Trophoblast cell (in vitro differentiated cells and primary cell): ENCODE results near the gene PAX6.

ENCODE experiments used
- DNase-seq, 2 donors: peaks; one replicate each; pipeline ENCODE4 v3.0.0-alpha.2; 2016
- H2AFZ ChIP-seq: 2 replicates; pipeline ENCODE4 v1.6.1; 2013; ENCODE audit warnings: low read length, moderate library complexity, mild to moderate bottlenecking; ENCODE audit not compliant: insufficient read depth, poor library complexity
- H2AK5ac ChIP-seq: 2 replicates; pipeline ENCODE4 v1.6.1; 2013; ENCODE audit warnings: mild to moderate bottlenecking, low read length
- H2BK120ac ChIP-seq: 2 replicates; pipeline ENCODE4 v1.6.1; 2013; ENCODE audit warnings: low read length, mild to moderate bottlenecking, moderate library complexity; ENCODE audit not compliant: insufficient read depth, poor library complexity
- H2BK12ac ChIP-seq: 2 replicates; pipeline ENCODE4 v1.6.1; 2013; ENCODE audit warnings: mild to moderate bottlenecking, low read length, moderate library complexity
- H2BK5ac ChIP-seq: 2 replicates; pipeline ENCODE4 v1.6.1; 2013; ENCODE audit warnings: low read length, low read depth, moderate library complexity, mild to moderate bottlenecking; ENCODE audit not compliant: poor library complexity
- H3K14ac ChIP-seq: 2 replicates; pipeline ENCODE4 v1.6.1; 2013; ENCODE audit warnings: mild to moderate bottlenecking, low read length
- H3K18ac ChIP-seq: 2 replicates; pipeline ENCODE4 v1.6.1; 2013; ENCODE audit warnings: mild to moderate bottlenecking, low read length
- H3K23ac ChIP-seq: 2 replicates; pipeline ENCODE4 v1.6.1; 2013; ENCODE audit warnings: low read length
- H3K27ac ChIP-seq: 2 replicates; pipeline ENCODE4 v1.5.1; 2013; ENCODE audit warnings: low read depth, mild to moderate bottlenecking, inconsistent platforms, low read length, moderate library complexity
- H3K27me3 ChIP-seq: 2 replicates; pipeline ENCODE4 v1.6.1; 2013; ENCODE audit warnings: inconsistent platforms, mild to moderate bottlenecking, low read length, moderate library complexity; ENCODE audit not compliant: insufficient read depth
- H3K36me3 ChIP-seq, 2 experiments: 1 replicate in 1 of 2; 2 replicates in 1 of 2; pipeline ENCODE4 v1.6.1; 2013; ENCODE audit warnings: low read length in 2 of 2, mild to moderate bottlenecking in 2 of 2, moderate library complexity in 1 of 2; ENCODE audit not compliant: insufficient read depth in 2 of 2, control insufficient read depth in 1 of 2
- H3K4ac ChIP-seq: 2 replicates; pipeline ENCODE4 v1.6.1; 2013; ENCODE audit warnings: low read depth, mild to moderate bottlenecking, low read length, moderate library complexity
- H3K4me1 ChIP-seq, 2 experiments: 1 replicate in 1 of 2; 2 replicates in 1 of 2; pipeline ENCODE4 v1.6.1; 2013; ENCODE audit warnings: low read length in 2 of 2, mild to moderate bottlenecking in 2 of 2, moderate library complexity in 1 of 2; ENCODE audit not compliant: insufficient read depth in 2 of 2, control insufficient read depth in 1 of 2
- H3K4me2 ChIP-seq: 2 replicates; pipeline ENCODE4 v1.6.1; 2013; ENCODE audit warnings: inconsistent platforms, mild to moderate bottlenecking, low read length, moderate library complexity
- H3K4me3 ChIP-seq: 2 replicates; pipeline ENCODE4 v1.5.1; 2013; ENCODE audit warnings: mild to moderate bottlenecking, low read depth, low read length, inconsistent platforms
- H3K79me1 ChIP-seq: one replicate; pipeline ENCODE4 v1.6.1; 2013; ENCODE audit warnings: low read length
- H3K79me2 ChIP-seq: 2 replicates; pipeline ENCODE4 v1.6.1; 2013; ENCODE audit warnings: low read length, mild to moderate bottlenecking; ENCODE audit not compliant: control insufficient read depth, insufficient read depth, poor library complexity
- H3K9ac ChIP-seq: 2 replicates; pipeline ENCODE4 v1.6.1; 2013; ENCODE audit warnings: mild to moderate bottlenecking, low read length
- H3K9me3 ChIP-seq: 2 replicates; pipeline ENCODE4 v1.6.1; 2013; ENCODE audit warnings: low read depth, mild to moderate bottlenecking, control low read depth, inconsistent platforms, low read length; ENCODE audit not compliant: insufficient read depth
- H4K12ac ChIP-seq: 2 replicates; pipeline ENCODE4 v1.6.1; 2013; ENCODE audit warnings: low read depth, mild to moderate bottlenecking, low read length, moderate library complexity
- H4K8ac ChIP-seq: 2 replicates; pipeline ENCODE4 v1.6.1; 2013; ENCODE audit warnings: low read depth, mild to moderate bottlenecking, low read length, moderate library complexity
- H4K91ac ChIP-seq: one replicate; pipeline ENCODE4 v1.6.1; 2013; ENCODE audit warnings: low read depth, mild to moderate bottlenecking, low read length, moderate library complexity
- WGBS: extraction: QIAGEN DNeasy Blood & Tissue Kit; methylation state at CpG from one replicate; pipeline ENCODE4 v1.1.7; 2013; ENCODE audit warnings: missing lambda C conversion rate; ENCODE audit not compliant: insufficient read length, insufficient coverage; ENCODE audit errors: extremely low coverage; 5-methylcytosine and 5-hydroxymethylcytosine counted together

The PAX6 gene

DNA sequence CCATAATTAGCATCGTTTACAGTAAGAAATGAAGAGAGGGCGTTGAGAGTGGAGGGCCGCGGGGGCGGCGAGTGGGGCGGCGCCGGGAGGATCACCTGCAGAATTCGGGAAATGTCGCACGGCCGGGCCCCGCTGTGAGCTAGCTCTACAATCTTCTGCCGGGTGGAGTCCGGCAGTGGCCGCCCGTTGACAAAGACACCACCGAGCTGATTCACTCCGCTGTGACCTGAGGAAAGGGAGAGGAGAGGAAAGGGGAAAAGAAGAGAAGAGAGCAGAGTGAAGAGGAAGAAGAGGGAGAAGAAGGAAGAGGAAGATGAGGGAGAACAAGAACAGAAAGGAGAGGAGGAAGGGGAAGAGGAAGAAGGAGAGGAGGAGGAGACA, 8.5 kb downstream of the PAX6 start:
- WGBS = no CpG with 5 or more reads among the region's 20 CpGs
- Histone ChIP-seq H3K27ac (no peak overlapping the region), H2AK5ac (no peak overlapping the region), H3K14ac (no peak overlapping the region), H3K4ac (no peak overlapping the region), H2AFZ (no peak overlapping the region), H2BK12ac (no peak overlapping the region), H3K36me3 (no peaks in the 10 kb centered on the region), H3K27me3 (peaks cover 91% of the 10 kb centered on the region), H3K4me2 (no peak overlapping the region), H2BK5ac (no peak overlapping the region), H4K91ac (no peak overlapping the region), H4K12ac (no peak overlapping the region), H3K23ac (no peak overlapping the region), H3K79me1 (no peaks in the 10 kb centered on the region), H3K4me3 (no peak overlapping the region), H2BK120ac (no peak overlapping the region), H4K8ac (no peak overlapping the region), H3K18ac (no peak overlapping the region), H3K9me3 (peaks cover 7% of the 10 kb centered on the region), H3K9ac (no peak overlapping the region), H3K79me2 (no peaks in the 10 kb centered on the region), H3K4me1 (peaks cover 10 to 12% of the 10 kb centered on the region in 2 experiments)
- no peak for DNase-seq

- no peak overlapping the region for H3K4me3 ChIP-seq
- WGBS = no CpG with 5 or more reads among the region's 6 CpGs
- H3K79me2 ChIP-seq = no peaks in the 10 kb centered on the region
- no peak overlapping the region for H3K23ac ChIP-seq
- H3K4me1 ChIP-seq = peaks cover 10 to 12% of the 10 kb centered on the region in 2 experiments
- no peak overlapping the region for H2AK5ac ChIP-seq
- no peak overlapping the region for H3K9ac ChIP-seq
- no peak overlapping the region for H3K14ac ChIP-seq
- H3K18ac ChIP-seq = no peak overlapping the region
- H2AFZ ChIP-seq = no peak overlapping the region
- no peak overlapping the region for H3K4me2 ChIP-seq
- no peak overlapping the region for H2BK12ac ChIP-seq
- H4K8ac ChIP-seq = no peak overlapping the region
- no peak overlapping the region for H4K91ac ChIP-seq
- no peak overlapping the region for H4K12ac ChIP-seq
- no peaks in the 10 kb centered on the region for H3K79me1 ChIP-seq
- H3K27me3 ChIP-seq = peaks cover 91% of the 10 kb centered on the region
- no peaks in the 10 kb centered on the region for H3K36me3 ChIP-seq
- no peak overlapping the region for H2BK120ac ChIP-seq
- no peak overlapping the region for H3K27ac ChIP-seq
- no peak for DNase-seq
- no peak overlapping the region for H3K4ac ChIP-seq
- H3K9me3 ChIP-seq = peaks cover 7% of the 10 kb centered on the region
- H2BK5ac ChIP-seq = no peak overlapping the region
These were observed 9.0 kb downstream of the PAX6 start for GRCh38 chr11:31802000-31802551.

DNA sequence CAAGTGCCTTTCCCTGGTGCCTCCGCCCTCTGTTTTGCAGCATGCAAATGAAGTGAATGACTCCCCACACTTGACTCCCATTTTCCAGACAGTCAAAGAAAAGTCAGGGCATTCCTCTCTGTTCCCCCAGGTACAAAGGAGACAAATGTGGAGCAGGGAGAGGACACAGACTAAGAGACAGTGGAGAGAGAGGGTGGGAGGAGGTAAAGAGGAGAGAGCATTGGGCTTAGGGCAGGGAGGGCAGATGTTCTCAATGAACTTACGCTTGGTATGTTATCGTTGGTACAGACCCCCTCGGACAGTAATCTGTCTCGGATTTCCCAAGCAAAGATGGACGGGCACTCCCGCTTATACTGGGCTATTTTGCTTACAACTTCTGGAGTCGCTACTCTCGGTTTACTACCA, 9.8 kb downstream of the PAX6 start:
- Histone ChIP-seq H3K9me3 (peaks cover 8% of the 10 kb centered on the region), H2BK5ac (no peak overlapping the region), H3K4me3 (no peak overlapping the region), H4K8ac (no peak overlapping the region), H2BK120ac (no peak overlapping the region), H3K79me2 (no peaks in the 10 kb centered on the region), H3K9ac (no peak overlapping the region), H3K27me3 (peaks cover 91% of the 10 kb centered on the region), H2AFZ (no peak overlapping the region), H2AK5ac (no peak overlapping the region), H2BK12ac (no peak overlapping the region), H3K4ac (no peak overlapping the region), H3K23ac (no peak overlapping the region), H3K27ac (no peak overlapping the region), H3K18ac (no peak overlapping the region), H3K14ac (no peak overlapping the region), H3K4me2 (no peak overlapping the region), H4K12ac (no peak overlapping the region), H3K36me3 (no peaks in the 10 kb centered on the region), H3K4me1 (peaks cover 10 to 12% of the 10 kb centered on the region in 2 experiments), H3K79me1 (no peaks in the 10 kb centered on the region), H4K91ac (no peak overlapping the region)
- WGBS = no CpG with 5 or more reads among the region's 9 CpGs
- DNase-seq = no peak

DNA sequence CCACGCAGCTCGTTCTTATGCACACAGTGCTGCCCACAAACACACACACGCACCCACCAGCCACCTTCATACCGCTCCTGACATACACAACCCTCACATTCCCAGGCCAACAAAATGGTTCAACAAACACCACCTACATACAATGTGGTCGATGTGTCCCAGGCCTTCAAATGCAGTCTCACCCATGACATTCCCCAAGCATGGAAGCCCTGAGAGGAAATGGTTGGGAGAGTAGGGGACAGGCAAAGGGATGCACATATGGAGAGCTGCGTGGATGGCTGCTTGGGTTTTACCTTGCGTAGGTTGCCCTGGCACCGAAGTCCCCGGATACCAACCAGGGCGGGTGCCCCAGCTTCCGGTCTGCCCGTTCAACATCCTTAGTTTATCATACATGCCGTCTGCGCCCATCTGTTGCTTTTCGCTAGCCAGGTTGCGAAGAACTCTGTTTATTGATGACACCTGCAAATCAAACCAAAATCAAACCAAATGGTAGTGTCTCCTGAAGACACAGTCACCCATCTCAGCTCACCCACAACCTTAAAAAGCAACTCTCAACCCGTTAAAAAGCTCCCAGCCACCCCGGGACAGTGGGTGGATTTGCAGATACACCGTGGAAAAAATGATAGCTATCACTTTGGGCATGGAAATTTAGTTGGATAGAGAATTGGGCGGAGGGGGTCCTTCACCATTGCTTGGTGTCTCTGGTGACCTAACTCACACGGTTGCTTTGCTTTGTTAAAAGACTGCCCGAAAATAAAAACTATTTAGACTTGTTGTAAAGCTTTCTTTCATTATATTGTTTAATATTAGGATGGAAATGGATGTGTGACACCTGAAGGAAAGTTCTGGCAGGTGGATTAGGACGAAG, 10.5 kb downstream of the PAX6 start:
- no peak for DNase-seq
- H3K9me3 ChIP-seq = peaks cover 8% of the 10 kb centered on the region
- H3K36me3 ChIP-seq = no peaks in the 10 kb centered on the region
- no peak overlapping the region for H2BK5ac ChIP-seq
- no peak overlapping the region for H3K14ac ChIP-seq
- no peak overlapping the region for H2AFZ ChIP-seq
- no peak overlapping the region for H3K4me2 ChIP-seq
- no peak overlapping the region for H3K4me3 ChIP-seq
- H3K4me1 ChIP-seq = peaks cover 10 to 12% of the 10 kb centered on the region in 2 experiments
- H3K18ac ChIP-seq = no peak overlapping the region
- no CpG with 5 or more reads among the region's 23 CpGs for WGBS
- H4K91ac ChIP-seq = no peak overlapping the region
- no peak overlapping the region for H3K9ac ChIP-seq
- no peak overlapping the region for H4K8ac ChIP-seq
- H3K23ac ChIP-seq = no peak overlapping the region
- H2AK5ac ChIP-seq = no peak overlapping the region
- H3K4ac ChIP-seq = no peak overlapping the region
- peaks cover 91% of the 10 kb centered on the region for H3K27me3 ChIP-seq
- H2BK120ac ChIP-seq = no peak overlapping the region
- no peak overlapping the region for H2BK12ac ChIP-seq
- no peak overlapping the region for H3K27ac ChIP-seq
- no peak overlapping the region for H4K12ac ChIP-seq
- H3K79me2 ChIP-seq = no peaks in the 10 kb centered on the region
- H3K79me1 ChIP-seq = no peaks in the 10 kb centered on the region
